ENCODE data around the gene GRIN3A.

GRCh38 chr9:101579711-101580545 lies 158.5 kb downstream of the GRIN3A start:
- no peak for TF ChIP-seq POLR2A (IDR thresholded peaks at IDR 0.05; ENCODE audit: low read length)
- no peak for TF ChIP-seq GATA1 (IDR thresholded peaks at IDR 0.05; ENCODE audit: low read depth, low read length)

Measured in erythroblast (primary cell).